Measurements from ENCODE around the gene TPBGL.

TPBGL gene

DNA sequence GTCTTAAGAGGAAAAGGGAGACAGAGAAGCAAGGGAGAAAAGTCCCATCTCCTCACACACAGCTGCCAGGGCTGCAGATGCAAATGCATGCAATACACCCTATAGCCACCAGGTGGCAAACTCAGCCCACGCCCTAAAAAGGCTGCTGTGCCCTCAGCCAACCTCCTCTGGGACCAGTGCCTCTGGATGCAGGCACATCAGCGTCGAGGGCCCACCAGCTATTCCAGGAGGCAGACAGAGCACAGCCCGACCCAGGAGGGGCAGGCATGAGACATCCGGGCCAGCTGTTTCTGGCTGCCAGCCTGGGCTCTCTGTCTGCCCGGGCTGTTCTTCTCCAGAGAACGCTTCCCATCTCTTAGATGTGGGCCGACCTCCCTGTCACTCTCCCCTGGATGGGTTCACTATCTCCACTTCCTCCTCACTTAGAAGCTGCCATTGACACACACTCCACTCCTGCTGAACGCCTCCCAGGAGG lies 39.7 kb downstream of the TPBGL start:
- peaks cover 0 to 4% (median 0%) of the 10 kb centered on the region in 4 donors for H3K4me1 ChIP-seq
- DNase-seq = peak; percentile 71 to 84
- no peak overlapping the region for H3K4me3 ChIP-seq
- H3K27me3 ChIP-seq = no peaks in the 10 kb centered on the region
- TF ChIP-seq, protein P1, sequence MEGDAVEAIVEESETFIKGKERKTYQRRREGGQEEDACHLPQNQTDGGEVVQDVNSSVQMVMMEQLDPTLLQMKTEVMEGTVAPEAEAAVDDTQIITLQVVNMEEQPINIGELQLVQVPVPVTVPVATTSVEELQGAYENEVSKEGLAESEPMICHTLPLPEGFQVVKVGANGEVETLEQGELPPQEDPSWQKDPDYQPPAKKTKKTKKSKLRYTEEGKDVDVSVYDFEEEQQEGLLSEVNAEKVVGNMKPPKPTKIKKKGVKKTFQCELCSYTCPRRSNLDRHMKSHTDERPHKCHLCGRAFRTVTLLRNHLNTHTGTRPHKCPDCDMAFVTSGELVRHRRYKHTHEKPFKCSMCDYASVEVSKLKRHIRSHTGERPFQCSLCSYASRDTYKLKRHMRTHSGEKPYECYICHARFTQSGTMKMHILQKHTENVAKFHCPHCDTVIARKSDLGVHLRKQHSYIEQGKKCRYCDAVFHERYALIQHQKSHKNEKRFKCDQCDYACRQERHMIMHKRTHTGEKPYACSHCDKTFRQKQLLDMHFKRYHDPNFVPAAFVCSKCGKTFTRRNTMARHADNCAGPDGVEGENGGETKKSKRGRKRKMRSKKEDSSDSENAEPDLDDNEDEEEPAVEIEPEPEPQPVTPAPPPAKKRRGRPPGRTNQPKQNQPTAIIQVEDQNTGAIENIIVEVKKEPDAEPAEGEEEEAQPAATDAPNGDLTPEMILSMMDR (IDR thresholded peaks at IDR 0.05) = peak; percentile 90 to 96
- H3K9me3 ChIP-seq = no peaks in the 10 kb centered on the region
- intact Hi-C loops (cut with DNase I; ENCODE audit: low total_unique reads) = loop anchor here (1.0 to 10.0 kb wide), 2 partner anchors 104 to 245 kb away; partner anchors contain the start of gene GDPD5
- peaks cover 0 to 79% (median 43%) of the 10 kb centered on the region in 3 donors for H3K36me3 ChIP-seq
- no peak overlapping the region for H3K27ac ChIP-seq

DNA sequence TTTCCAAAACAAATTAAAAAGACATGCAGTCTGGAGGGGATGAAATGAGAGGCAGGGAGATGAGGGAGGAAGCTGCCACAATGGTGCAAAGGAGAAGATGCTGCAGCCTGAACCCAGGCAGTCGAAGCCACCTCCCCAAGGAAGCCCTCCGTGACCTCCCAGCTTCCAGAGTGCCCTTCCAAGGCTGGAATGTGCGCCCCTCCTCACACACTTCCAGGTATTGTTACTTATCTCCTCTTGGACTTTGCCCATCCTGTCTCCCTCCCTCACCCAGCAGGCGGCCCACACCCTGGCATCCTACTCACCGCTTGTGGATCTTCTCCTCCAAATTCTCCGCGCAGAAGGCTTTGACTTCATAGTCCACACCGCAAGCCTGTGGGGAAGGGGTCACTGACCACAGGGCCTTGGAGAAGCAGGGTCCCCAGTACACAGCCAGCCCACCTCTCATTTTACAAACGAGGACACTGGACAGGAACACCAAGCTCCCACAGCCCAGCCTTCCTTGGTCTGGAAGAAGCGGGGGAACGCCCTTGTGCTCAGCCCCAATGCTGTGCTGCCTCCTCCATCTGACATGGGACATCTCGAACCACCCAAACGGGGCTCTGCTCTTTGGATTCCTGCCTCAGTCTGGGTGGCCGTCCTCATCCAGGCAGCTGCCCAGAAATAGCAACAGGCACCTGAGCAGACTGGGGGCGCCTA lies 40.3 kb downstream of the TPBGL start:
- Histone ChIP-seq H3K4me1 (peaks cover 0 to 4% (median 0%) of the 10 kb centered on the region in 4 donors), H3K36me3 (peaks cover 0 to 85% (median 43%) of the 10 kb centered on the region in 3 donors), H3K27ac (no peak overlapping the region), H3K27me3 (no peaks in the 10 kb centered on the region), H3K4me3 (no peak overlapping the region), H3K9me3 (no peaks in the 10 kb centered on the region)
- intact Hi-C loops (cut with DNase I; ENCODE audit: low total_unique reads) = loop anchor here (1.0 to 10.0 kb wide), 2 partner anchors 103 to 244 kb away; partner anchors contain the start of gene GDPD5
- TF ChIP-seq, protein P1 (IDR thresholded peaks at IDR 0.05) = no peak
- no peak for DNase-seq

DNA sequence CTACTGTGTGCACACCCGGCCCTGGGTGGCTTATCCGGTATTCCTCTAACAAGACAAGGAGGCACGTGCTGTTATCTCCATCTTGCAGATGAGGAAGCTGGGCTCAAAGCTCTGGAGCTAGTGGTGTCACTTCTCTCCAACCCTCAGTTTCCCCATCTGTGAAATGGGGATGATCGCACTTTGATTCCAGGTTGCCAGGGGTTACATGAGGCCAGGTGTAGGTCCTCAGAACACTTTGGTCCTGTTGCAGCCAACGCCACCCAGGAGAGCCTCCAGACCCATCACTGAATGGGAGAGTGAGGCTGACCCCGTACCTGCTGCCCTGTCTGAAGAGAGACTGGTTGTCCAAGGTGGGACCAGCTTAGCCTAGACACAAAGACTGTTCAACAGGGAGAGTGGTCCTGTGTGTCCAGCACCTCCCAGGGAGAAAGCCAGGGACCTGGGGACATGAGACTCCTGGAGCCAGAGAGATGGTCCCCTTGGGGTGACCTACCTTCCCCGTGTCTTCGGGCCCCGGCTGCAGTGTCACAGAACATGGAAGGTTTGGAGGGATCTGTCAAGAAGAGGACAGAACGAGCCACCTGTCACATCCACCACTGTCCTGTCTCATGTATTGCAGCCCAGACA lies 41.0 kb downstream of the TPBGL start:
- peaks cover 0 to 80% (median 42%) of the 10 kb centered on the region in 3 donors for H3K36me3 ChIP-seq
- H3K9me3 ChIP-seq = no peaks in the 10 kb centered on the region
- H3K4me3 ChIP-seq = no peak overlapping the region
- TF ChIP-seq, protein P1 (IDR thresholded peaks at IDR 0.05) = no peak
- H3K27me3 ChIP-seq = no peaks in the 10 kb centered on the region
- intact Hi-C loops (cut with DNase I; ENCODE audit: low total_unique reads) = loop anchor here (10.0 kb wide), 1 partner anchor 243 kb away; the partner anchor contains the start of gene GDPD5
- no peak overlapping the region for H3K27ac ChIP-seq
- no peak for DNase-seq
- H3K4me1 ChIP-seq = peaks cover 0 to 4% (median 0%) of the 10 kb centered on the region in 4 donors

DNA sequence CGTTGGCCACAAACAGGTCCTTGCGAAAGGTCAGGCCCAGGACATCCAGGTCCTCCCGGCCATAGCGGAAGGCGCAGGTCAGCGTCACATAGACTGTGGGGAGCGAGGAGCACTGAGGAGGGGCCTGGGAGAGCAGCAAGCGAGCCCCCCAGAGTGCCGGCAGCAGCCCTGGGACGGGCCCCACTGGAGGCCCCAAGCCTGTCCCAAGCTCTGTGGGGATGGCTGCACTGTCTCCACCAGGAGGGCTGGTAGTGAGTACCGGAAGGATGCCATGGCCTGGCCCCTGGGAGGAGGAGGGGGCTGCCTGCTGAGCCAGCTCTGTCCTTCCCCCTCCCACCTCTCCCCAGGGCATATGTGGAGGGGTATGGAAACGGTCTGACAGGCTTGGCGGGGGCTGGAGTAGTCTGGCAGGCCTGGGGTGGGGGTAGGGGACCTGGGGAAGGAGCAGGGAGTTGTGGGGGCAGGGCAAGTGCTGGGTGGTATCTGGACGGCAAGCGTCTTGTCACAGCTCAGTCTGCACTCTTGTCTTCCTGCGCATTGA lies 42.9 kb downstream of the TPBGL start:
- Histone ChIP-seq H3K4me3 (no peak overlapping the region), H3K4me1 (peaks cover 0 to 4% (median 0%) of the 10 kb centered on the region in 4 donors), H3K9me3 (no peaks in the 10 kb centered on the region), H3K27me3 (no peaks in the 10 kb centered on the region), H3K27ac (no peak overlapping the region), H3K36me3 (peaks cover 0 to 69% (median 23%) of the 10 kb centered on the region in 3 donors)
- intact Hi-C loops (cut with DNase I; ENCODE audit: low total_unique reads) = loop anchor here (10.0 kb wide), 1 partner anchor 241 kb away; the partner anchor contains the start of gene GDPD5
- no peak for DNase-seq
- TF ChIP-seq, protein P1 (IDR thresholded peaks at IDR 0.05) = no peak

DNA sequence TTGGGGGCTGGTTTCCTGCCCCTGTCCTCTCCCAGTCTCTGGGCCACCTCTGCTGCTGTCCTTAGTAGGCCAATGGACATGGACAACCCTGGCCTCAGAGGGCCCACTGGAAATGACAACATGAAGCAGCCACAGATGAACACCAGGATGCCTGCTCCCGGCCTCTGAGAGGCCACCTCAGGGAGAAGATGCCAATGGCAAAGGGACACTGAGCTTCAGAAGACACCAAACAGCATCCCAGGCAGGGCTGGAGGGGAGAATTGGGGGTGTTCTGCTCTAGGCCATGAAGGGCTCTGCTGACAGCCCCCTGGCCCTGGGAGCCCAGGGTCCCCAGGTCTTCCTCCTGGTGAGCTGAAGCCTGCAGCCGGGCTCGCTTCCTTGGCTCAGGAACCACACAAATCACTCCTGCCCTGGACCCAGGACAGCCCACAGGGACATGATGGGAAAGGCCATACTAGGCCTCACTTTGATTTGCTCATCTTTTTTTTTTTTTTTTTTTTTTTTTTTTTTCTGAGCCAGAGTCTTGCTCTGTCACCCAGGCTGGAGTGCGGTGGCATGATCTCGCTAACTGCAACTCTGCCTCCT lies 45.3 kb downstream of the TPBGL start:
- H3K4me3 ChIP-seq = no peak overlapping the region
- no peaks in the 10 kb centered on the region for H3K9me3 ChIP-seq
- peaks cover 0 to 56% (median 22%) of the 10 kb centered on the region in 3 donors for H3K36me3 ChIP-seq
- no peaks in the 10 kb centered on the region for H3K4me1 ChIP-seq
- H3K27me3 ChIP-seq = no peaks in the 10 kb centered on the region
- no peak for DNase-seq
- intact Hi-C loops (cut with DNase I; ENCODE audit: low total_unique reads) = loop anchor here (10.0 kb wide), 1 partner anchor 239 kb away; the partner anchor contains the start of gene GDPD5
- TF ChIP-seq, protein P1 (IDR thresholded peaks at IDR 0.05) = no peak
- no peak overlapping the region for H3K27ac ChIP-seq
